ENCODE measurements around the gene HTR3C.
"Not testable (repeated sequence)": the region's sequence is repeated elsewhere in the genome, so short reads cannot be mapped to it uniquely, and the experiment has no call there.

The HTR3C gene

GRCh38 chr3:184030536-184030935 is 22.3 kb upstream of the HTR3C start:
- H3K27ac ChIP-seq, result no peak overlapping the region
- no peak for DNase-seq (ENCODE audit: low read depth, low spot score)

- no peak within 1 kb of the TSS for H3K27ac ChIP-seq
- no peak for DNase-seq (ENCODE audit: low read depth, low spot score)
Measured at GRCh38 chr3:184031187-184031792, 21.6 kb upstream of the HTR3C start, which contains the start of gene HTR3D. TSS of gene HTR3D (plus strand) at chr3:184031742. CDS start at chr3:184031742, 0 bp downstream.

GRCh38 chr3:184037816-184038215 is 15.0 kb upstream of the HTR3C start:
- H3K27ac ChIP-seq, result no peak overlapping the region
- no peak for DNase-seq (ENCODE audit: low read depth, low spot score)

- H3K27ac ChIP-seq; DNase-seq (ENCODE audit: low read depth, low spot score): not testable (repeated sequence)
Measured at GRCh38 chr3:184038307-184038706, 14.5 kb upstream of the HTR3C start.

- DNase-seq (ENCODE audit: low read depth, low spot score), result peak; percentile 36
- H3K27ac ChIP-seq, result no peak overlapping the region
Measured at GRCh38 chr3:184039414-184039813, 13.4 kb upstream of the HTR3C start.

GRCh38 chr3:184040010-184040409 is 12.8 kb upstream of the HTR3C start:
- no peak for DNase-seq (ENCODE audit: low read depth, low spot score)
- H3K27ac ChIP-seq, result no peak overlapping the region

GRCh38 chr3:184042617-184043016 is 10.2 kb upstream of the HTR3C start:
- H3K27ac ChIP-seq, result no peak overlapping the region
- DNase-seq (ENCODE audit: low read depth, low spot score), result no peak

GRCh38 chr3:184045995-184046394 is 6.9 kb upstream of the HTR3C start:
- no peak for DNase-seq (ENCODE audit: low read depth, low spot score)
- no peak overlapping the region for H3K27ac ChIP-seq

GRCh38 chr3:184050217-184050847 is 2.5 kb upstream of the HTR3C start:
- DNase-seq (ENCODE audit: low read depth, low spot score), result no peak
- no peak overlapping the region for H3K27ac ChIP-seq

- no peak for DNase-seq (ENCODE audit: low read depth, low spot score)
Measured at GRCh38 chr3:184058029-184058428, 5.2 kb downstream of the HTR3C start.

GRCh38 chr3:184059424-184059823 is 6.6 kb downstream of the HTR3C start:
- no peak for DNase-seq (ENCODE audit: low read depth, low spot score)
- H3K27ac ChIP-seq, result no peak overlapping the region

More at GRCh38 chr3:184058029-184058428, 5.2 kb downstream of the HTR3C start:
- no peak overlapping the region for H3K27ac ChIP-seq

- no peak overlapping the region for H3K27ac ChIP-seq
- no peak for DNase-seq (ENCODE audit: low read depth, low spot score)
Measured at GRCh38 chr3:184062637-184063036, 9.8 kb downstream of the HTR3C start.

- H3K27ac ChIP-seq, result no peak overlapping the region
- DNase-seq (ENCODE audit: low read depth, low spot score), result no peak
Measured at GRCh38 chr3:184066211-184066610, 13.4 kb downstream of the HTR3C start.

GRCh38 chr3:184067573-184068055 is 14.8 kb downstream of the HTR3C start:
- no peak overlapping the region for H3K27ac ChIP-seq
- DNase-seq (ENCODE audit: low read depth, low spot score), result no peak

- no peak overlapping the region for H3K27ac ChIP-seq
- no peak for DNase-seq (ENCODE audit: low read depth, low spot score)
Measured at GRCh38 chr3:184068344-184068743, 15.5 kb downstream of the HTR3C start.

- DNase-seq (ENCODE audit: low read depth, low spot score); H3K27ac ChIP-seq: not testable (repeated sequence)
Measured at GRCh38 chr3:184071142-184071541, 18.3 kb downstream of the HTR3C start.

GRCh38 chr3:184073621-184074020 is 20.8 kb downstream of the HTR3C start:
- no peak overlapping the region for H3K27ac ChIP-seq
- DNase-seq (ENCODE audit: low read depth, low spot score), result no peak

GRCh38 chr3:184075901-184076300 is 23.1 kb downstream of the HTR3C start:
- H3K27ac ChIP-seq, result no peak overlapping the region
- no peak for DNase-seq (ENCODE audit: low read depth, low spot score)

- no peak for DNase-seq (ENCODE audit: low read depth, low spot score)
- H3K27ac ChIP-seq, result no peak overlapping the region
Measured at GRCh38 chr3:184077881-184078280, 25.0 kb downstream of the HTR3C start.

- no peak overlapping the region for H3K27ac ChIP-seq
- DNase-seq (ENCODE audit: low read depth, low spot score), result no peak
Measured at GRCh38 chr3:184078851-184079250, 26.0 kb downstream of the HTR3C start.

GRCh38 chr3:184081116-184081830 is 28.4 kb downstream of the HTR3C start:
- H3K27ac ChIP-seq, result no peak overlapping the region
- DNase-seq (ENCODE audit: low read depth, low spot score), result no peak
